Muscle of back (tissue), 11 donors: ENCODE measurements around the gene NRP1. TPM values are rescaled to one million over a fixed set of nuclear protein-coding genes. Genes with fewer than 3 reads are reported as not detected.

Experiments used
- DNase-seq, 3 donors: peaks; one replicate each; pipeline versions ENCODE4 v3.0.0 to v3.0.0-alpha.2; 2013
- polyA plus RNA-seq, 10 donors: library from polyadenylated mRNA; unstranded; fragments of 120-200 nt; gene quantifications; one replicate each; pipeline ENCODE4 v1.2.1, GENCODE V29; 2013; ENCODE audit not compliant: insufficient read length in 10 of 10

Gene NRP1
- polyA plus RNA-seq, 10 donors, result 90.1 to 133 (median 105) TPM

DNA sequence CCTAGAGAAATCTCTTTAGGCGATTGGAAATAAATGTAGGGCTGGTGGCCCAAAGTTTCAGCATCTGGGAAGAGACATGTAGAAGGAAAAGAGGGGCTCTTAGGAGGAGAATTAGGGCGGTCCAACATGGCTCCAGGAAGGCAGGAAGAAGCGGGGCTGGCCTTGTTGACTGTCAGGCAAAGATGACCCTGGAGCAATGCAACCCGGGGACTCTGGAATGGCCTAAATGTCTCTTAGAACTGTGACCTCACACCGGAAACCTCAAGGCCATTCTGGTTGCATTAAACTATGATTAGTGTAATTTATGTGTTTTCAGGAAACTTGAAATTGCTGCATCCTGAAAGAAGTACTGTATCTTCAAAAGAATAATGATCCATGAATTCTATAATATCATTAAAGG is 66.8 kb downstream of the NRP1 start:
- DNase-seq, result no peak

DNA sequence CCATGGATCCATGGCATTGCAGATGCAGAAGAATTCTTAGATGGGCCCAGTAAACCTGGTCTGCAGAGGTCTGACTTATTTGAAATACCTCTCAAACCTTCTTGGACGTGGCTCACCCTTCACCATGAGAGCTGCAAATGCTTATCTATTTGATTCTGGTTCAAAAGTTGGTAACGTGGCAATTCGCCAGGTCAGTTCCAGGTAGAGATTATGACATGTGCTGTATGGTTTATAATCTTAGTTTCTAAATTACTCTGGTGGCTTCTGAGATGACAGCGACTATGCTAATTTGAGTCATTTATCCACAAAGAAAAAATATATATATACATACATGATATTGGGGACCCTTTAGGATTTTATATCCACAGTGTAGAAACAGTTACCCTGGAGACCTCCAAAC is 68.8 kb downstream of the NRP1 start:
- no peak for DNase-seq

DNA sequence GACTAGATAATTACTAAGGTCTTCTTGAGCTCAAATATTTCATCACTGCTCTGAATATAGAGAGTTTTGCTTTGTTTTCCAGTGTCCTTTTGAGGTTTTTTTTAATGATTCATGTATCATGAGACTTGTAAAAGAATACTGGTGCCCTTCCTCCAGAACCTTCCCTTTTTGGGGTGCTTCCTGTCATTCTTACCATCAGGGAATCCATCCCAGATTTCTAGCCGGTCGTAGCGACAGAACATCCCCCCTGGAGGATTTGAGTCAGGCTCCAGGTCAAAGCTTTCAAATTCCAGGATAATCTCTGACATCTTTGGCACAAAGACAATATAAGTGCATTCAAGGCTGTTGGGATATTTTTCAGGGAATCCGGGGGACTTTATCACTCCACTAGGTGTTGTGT is 71.0 kb downstream of the NRP1 start:
- DNase-seq, result peak in 1 of 3 donors; percentile 42

DNA sequence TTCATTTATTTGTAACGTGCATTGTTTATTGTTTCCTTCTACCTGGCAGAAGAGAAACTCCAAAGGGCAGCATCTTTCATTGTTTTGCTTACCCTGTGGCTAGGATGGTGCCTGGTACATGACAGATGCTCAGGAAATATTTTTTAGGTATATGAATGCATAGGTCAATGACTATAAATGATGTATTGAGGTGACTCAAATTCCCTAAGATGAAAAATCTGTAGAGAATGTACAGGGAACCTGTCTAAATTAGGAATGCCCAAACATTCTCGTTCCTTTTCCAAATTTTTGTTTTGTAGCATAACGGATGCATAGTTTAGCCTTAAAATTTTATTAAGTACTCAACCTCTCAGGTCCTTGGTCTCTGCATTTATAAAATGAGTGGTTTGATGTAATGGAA is 71.6 kb downstream of the NRP1 start:
- DNase-seq, result no peak

DNA sequence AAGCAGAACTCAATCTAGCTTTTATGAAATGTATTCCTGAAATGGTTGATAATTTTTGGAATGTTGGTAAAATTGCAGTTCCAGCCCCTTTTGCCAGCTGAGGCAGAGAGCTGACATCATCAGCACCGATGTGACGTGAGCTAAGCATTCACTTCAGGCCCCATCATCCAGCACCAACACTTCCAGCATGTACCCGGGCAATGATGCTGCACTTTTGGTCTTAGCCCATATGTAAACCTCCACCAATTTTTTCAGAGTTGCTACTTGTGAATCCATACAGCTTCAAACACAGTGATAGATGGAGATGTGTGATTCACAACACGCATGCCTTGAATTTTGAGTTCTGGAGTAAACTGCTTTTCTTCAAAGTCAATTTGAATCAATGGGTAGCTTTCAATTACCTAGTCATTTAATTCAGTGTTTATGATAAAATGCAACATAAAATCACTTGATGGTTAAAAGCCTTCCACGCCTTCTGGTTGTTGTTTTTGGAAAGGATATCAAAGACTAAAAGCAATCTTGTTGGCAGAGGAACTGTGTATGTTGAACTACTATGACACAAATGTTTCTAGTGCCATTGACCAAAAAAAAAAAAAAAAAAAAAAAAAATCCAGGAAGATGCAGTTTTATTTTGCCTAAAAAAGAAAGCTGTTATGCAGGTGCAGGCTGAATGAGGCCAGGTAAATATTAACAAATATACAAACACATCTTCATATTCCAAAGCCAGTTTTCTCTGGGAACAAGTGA is 73.9 kb downstream of the NRP1 start:
- DNase-seq, result no peak

DNA sequence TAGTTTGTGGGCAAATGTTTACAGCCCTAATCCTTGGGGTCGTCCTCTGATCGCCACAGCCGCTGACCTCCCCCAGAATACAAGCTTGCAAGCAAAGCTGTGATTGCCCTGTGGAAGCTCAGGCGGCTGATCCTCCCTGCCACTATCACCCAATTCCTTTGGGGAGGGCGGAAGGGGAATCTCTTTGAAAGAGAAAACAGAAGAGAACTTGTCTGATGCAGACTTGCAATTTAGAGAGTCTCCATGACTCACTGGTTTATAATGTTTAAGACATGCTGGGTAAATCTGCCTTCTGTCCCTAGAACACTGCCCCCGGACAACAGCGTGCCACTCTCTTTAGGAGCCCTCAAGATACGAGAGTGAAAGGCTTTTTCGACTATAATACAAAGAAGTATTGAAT is 75.5 kb downstream of the NRP1 start:
- no peak for DNase-seq

DNA sequence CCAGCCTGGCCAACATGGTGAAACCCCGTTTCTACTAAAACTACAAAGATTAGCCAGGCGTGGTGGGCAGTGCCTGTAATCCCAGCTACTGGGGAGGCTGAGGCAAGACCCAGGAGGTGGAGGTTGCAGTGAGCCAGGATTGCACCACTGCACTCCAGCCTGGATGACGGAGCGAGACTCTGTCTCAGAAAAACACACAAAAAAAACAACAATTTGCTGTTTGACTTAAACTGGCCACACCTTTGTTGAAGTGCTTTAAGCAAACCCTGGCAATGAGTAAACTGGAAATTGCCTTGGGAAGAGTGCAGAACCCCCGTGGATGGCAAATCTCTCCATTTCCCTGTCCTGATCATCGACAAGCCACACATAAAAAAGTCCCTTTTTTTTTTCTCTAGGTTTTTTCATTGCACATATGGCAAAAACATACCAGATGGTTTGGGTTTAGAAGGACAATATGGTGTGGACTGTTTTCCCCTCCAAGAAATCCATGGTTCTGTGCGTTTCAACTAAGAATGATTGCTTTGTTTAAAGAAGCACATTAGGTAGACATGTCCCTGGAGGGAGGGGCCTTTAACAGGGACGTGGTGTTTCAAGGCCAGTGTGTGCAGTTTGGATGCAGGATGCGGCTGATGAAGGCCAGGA is 76.9 kb downstream of the NRP1 start:
- no peak for DNase-seq

DNA sequence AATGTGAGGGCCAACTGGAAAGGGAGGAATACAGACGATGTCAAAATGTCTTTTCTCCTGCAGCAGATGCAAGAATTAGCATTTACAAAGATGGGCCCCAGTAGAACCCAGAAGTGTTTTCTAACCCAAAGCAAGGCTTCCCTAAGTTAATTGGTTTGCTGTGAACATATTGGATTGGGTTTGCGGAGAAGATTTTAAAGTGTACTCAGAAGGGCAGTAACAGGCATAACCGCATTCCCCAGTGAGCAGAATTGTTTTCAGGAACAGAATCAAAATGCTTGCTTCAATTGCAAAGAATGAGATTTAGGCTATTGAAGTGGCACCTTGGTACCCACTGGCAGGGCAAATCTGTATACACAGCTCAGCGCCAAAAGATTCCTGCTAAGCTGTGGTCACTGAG is 78.0 kb downstream of the NRP1 start:
- no peak for DNase-seq

DNA sequence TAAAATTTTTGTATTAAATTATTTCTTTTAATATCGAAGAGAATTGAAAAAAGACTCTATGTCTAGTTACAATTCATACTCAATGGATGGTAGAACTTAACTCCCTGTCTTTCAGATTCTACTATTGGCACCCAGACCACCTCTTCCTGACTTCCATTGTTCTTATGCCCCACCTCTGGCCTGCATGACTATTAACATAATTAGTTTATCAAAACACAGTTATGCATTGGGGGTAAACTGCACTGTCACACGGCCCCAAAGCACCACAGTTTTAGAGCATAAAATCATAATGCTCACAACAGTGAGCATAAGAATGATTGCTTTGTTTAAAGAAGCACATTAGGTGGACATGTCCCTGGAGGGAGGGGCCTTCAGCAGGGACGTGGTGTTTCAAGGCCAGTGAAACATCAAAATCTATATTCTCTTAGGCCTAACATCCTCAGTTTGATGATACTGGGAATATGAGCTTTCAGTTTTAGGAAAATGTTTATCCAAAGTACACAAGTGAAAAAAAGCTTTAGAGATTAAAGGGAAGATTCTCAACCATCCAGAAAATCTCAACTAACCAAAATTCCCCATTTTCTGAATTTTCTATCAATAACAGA is 79.8 kb downstream of the NRP1 start:
- no peak for DNase-seq

DNA sequence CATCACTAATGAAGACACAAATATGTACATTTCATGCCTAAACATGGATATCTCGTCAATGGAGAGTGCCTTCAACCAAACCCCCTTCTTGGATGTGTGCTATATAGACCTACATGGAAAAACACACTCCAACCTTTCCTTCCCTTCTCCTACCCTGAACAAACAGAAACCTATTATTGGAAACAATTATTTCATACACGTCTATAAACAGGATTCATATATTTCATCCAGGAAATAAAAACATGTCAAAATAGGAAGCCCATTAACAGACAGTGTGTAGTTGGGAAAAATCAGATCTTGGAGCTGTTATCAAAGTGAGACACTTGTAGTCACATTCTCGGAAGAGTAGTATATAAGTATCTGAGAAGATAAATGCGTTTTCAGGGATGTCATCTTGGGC is 81.1 kb downstream of the NRP1 start:
- no peak for DNase-seq

DNA sequence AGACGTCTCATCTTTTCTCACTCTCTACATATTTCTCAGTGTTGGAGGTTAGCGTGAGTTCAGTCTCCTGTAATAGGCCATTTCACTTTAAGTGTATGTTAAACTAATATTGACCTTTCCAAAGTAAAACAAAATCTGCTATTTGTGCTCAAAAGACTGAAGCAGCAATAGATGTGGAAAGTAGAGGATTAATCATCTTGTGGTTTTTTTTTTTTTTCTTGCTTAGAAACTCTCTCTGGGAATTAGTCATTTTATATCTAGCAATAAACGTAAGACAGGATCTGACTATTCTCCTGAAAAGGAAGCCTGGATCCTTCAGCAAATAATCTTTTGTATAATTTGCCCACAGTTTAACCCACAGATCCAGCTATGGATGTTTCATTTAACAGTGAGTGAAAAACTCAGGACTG is 81.7 kb downstream of the NRP1 start:
- DNase-seq, result peak in 1 of 3 donors; percentile 70

DNA sequence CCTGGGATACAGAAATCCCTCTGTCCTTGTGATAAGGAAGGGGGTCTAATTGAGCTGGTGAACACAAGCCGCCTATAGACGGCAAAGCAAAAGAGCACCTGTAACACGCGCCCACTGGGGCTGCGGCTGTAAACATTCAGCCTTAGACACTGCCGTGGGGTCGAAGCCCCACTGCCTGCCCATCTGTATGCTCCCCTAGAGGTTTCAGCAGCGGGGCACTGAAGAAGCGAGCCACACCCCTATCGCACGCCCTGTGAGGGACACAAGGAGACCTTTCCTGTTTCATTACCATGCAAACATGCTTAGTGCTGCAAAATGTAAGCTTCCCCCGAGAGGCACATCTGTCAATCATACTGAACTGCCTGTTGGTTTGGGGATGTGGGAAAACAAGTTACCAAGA is 82.1 kb downstream of the NRP1 start:
- no peak for DNase-seq

DNA sequence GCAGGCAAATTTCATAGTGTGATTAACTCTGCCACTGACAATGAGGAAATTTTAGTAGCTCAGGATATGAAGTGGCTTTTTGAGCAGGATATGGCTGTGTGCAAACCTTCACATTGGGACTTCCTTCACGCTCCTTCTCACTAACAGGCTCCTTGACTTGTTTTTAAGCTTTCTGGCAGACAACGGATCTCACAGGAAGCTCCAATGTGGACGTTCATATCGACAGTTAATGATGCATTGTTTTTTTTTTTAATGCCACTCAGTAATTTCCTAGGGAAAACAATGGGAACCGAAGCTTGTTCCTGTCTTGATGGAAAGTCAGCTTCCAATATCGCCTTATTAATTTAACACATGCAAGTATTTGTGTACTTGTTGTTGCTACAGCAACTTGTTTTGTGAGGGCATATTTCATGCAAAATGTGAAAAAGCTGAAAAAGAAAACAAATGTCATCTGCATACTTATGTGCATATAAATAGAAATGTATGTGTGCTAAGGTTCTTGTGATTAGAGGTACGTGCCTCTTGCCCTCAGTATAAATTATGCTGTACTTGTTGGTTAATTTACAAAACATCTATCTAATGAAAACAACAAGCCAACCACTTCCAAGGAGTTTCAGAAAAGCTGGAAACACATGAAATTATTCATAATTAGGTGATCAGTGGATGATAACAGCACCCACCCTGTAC is 84.7 kb downstream of the NRP1 start:
- DNase-seq, result peak in 1 of 3 donors; percentile 48

DNA sequence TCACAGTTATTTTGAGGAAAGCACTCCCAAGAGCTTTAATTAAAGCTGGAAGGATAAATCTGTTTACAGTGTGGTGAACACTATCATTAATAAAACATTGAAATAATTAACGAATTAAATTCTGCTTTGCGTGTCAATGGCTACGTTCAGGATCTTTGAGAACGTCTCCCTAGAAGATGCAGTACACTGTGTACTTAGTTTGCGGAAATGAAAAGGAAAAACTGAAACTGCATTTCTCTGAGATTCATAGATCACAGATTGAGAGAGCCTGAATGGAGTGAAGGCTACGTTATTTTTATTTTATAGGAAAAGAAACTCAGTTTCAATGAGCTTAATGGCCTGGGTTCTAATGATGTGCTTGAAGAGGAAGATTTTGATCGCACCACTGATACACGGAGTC is 85.3 kb downstream of the NRP1 start:
- DNase-seq, result no peak

DNA sequence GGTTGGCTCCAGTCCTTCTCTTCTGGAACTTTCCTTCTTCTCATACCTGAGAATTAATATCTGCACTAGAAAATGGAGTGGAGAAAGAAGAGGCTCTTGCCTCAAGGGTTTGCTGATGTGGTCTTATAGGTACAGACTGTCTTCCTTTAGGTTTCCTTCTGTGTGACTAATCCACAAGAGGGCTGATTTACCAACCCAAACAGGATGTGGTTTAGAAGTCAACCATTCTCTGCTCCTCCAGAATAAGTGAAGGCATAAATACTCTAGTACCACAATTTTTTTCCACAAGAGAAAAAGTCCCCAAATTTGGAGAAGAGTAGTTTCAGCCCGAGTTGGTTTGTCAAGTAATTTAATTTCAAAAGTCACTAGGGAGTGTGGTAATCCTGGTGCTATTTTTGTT is 85.8 kb downstream of the NRP1 start:
- peak in 1 of 3 donors; percentile 77 for DNase-seq

DNA sequence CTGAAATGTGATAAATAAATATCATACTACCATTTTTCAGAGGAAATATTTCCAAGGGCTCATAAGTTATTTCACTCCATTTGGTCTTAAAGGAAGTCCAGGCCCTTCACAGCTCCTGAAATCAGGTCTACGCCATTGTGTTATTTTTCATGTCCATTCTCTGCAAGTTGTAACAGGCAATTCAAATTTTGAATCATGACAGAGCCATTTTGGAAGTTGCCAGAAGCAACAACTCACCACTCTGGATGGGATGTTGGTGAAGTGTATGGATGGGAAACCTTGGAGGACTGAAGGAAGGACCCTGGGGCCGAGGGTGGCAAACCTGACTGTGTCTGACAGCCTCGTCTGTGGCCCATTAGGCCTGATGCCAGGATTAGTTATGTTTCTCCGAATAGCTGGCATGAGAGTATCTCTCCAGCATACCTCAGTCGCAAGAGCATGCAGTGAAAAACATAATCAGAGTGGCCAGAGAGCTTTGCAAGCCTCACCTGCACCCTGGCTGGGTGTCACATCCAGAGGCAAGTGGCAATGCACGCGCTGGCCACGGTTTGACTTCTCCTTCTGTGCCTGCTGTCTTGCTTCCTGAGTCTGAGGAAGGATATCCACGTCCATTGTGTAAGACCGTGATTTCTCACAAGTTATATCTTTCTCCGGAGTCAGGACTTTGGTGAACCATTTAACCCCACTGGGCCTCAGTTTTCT is 87.1 kb downstream of the NRP1 start:
- no peak for DNase-seq

DNA sequence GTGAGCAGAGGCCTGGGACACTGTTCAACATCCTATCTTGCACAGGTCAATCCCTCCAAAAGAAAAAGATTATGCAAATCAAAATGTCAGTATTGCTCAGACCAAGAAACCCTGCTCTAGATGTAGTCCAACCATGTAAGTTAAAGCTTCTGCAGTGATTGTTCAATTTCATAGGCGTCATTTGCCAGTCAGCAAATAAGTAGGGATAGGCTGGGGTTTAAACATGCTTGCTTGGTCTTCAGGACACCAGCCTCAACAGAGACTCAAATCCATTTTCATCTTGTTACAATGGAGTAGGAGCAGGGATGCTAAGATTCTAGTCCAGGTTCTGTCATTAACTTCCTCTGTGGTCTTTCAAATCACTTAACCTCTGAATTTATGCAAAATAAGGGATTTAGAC is 89.1 kb downstream of the NRP1 start:
- no peak for DNase-seq

DNA sequence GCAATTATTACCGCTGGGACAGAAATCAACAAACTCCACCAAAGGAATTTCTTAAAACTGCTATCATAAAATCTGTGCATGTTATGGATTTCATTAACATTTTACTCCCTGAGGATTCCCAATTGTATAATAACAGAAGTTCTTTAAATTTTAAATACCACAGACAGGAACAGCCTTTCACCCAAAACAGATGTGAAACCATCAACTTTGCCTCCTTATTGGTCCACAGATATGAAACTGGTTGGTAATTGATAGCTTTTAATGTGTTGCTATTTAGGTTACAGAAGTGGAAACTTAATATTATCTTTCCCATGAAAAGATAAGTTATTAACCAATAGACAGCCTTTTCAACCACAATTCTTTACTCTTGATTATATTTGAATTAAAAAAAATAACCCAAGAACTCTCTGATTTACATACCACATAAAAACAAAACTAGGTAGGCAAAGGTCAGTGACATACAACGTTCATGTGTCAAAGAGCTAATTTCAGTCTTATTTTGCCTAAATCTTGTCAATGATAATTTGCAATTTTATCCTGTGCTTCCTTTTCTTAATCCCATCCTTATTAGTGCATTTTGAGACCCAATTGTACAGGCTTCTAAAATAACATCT is 90.0 kb downstream of the NRP1 start:
- no peak for DNase-seq

DNA sequence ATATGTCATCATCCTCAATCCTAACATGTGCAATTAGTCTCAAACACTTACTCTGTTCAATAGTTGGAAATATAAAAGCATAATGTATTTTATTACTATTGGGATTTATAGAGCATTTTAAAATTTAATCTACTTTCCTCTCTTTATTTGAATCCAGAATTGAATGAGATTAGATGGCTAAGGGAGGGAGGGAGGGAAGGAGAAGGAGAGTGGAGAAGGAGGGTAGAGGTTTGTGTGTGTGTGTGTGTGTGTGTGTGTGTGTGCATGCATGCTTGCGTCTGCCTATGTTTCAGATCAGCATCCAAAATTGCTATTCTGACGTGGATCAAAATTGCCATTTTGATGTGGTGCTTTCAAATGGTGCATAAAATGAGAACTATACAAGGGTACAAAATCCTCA is 90.8 kb downstream of the NRP1 start:
- DNase-seq, result no peak

DNA sequence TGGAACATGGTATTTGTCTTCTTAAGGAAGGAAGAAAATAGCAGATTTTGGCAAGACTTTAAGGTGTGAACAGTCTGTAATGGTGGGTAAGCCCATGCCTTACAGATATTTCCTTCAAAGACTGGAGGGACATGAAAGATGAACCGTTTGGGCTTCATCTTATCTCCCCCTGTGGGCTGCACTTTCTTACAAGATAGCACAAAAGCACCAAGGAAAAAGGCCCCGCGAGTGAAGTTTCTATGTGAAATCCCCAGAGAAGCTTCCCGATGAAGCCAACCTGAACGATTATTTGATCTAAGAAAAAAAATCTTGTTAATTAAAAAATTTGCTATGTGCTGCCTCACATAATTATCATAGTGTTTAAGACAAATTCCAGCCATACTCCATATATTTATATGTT is 91.5 kb downstream of the NRP1 start:
- DNase-seq, result no peak

DNA sequence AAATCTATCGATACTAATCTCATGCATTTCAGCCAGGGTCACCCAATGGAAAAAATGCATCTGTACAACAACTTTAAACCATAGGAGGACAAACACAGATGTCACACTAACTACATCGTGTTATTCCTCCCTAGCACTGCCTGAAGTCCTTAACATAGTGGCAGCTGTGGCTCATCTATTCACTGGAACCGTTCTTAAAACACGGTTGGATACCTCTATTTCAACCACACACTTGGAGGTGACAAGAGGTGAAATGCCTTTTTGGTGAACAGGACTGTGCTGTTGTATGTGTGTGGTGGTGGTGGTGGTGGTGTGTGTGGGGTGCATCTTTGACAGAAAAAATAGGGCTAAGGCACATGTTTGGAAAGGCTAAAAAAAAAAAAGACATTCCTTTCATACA is 93.1 kb downstream of the NRP1 start:
- DNase-seq, result no peak

DNA sequence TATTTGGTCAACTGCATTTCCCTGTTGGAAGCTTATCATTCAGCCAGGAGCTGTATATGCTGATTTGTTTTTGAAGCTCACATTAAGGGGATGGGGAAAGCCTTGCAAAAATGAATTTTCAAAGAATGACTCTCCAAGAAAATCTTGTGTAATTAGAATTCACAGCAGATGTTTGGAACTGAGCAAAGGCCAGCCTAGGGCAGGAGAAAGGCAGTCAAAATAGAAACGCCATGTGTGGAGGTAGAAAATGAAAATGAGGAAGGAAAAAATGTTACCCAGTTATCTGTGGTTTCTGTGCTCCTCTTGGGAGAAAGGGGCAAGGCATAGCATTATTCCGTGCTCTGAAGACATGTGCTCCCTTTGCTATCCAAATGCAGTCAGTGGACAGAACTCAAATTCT is 93.5 kb downstream of the NRP1 start:
- DNase-seq, result no peak
